NCI-H345 (cell line): Measurements from ENCODE around the gene DAB2.
"Not testable (repeated sequence)": the region's sequence is repeated elsewhere in the genome, so short reads cannot be mapped to it uniquely, and the experiment has no call there.

ENCODE experiments used
- DNase-seq: peaks from one replicate; lab custom pipeline; 2025; lab: John Stamatoyannopoulos, UW

Gene DAB2

DNA sequence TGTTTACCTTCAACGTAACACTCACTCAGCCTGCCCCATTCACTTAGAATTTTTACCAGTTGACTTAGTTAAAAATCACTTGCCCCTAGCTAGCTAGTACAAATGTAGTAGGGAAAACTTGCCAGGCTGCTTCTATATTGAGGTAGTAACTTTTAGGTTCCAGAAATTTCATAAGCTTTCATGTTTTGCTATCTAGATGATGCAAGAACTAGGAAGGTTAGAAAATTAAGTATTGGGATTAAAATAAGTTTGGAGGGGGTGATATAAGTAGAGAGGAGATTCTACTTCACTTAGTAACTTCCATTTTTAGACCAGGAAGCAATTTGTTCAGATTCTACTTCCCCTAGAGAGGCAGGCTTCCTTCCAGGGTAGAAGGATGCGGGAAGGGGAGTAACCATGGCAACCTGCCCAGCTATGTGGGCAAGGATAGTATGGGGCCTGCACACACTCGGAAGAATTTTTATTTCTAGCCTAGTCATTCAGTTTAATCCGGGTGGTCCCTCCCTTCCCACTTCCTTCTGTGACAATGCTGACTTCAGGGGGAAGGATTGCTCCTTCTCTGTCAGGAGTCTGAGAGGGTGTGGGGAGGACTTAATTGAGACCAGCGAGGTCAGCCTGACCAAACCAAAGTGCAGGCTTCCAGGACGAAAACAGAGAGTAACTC is 4.2 kb downstream of the DAB2 start:
- no peak for DNase-seq

DNA sequence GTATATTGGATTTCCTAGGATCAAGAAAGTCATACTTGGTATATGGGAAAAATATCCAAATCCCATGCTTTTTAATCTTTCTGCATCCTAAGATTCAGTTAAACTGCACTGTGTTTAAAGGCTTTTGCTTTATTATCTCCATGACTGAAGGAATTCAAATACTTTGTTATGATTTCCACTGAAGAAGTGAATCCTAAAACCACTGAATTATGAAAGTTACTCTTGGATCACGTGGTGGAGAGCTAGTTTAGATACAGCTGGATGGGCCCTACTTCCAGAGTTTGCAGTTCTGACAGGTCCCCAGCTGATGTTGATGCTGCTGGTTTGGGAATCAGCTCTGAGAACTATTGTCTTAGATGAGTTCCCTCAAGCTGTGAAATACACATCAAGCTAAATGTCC is 5.0 kb downstream of the DAB2 start:
- no peak for DNase-seq

DNA sequence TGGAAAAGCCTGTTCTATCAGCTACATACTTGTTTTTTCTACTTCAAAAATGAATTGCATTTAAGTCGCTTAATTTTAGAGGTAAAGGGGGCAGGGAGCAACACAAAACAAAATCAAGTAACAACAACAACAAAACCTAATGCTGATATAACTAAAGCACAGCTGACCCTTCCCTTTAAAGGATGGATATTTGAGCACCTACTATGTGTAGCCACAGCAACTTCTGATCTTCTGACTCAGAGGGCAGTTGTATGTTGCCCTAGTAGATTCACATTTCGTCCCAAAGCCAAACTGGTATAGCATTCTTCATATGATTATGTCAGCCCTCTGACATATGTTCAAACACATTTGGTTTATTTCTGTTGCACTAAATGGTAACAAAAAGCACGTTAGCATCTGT is 6.8 kb downstream of the DAB2 start:
- DNase-seq, result no peak

DNA sequence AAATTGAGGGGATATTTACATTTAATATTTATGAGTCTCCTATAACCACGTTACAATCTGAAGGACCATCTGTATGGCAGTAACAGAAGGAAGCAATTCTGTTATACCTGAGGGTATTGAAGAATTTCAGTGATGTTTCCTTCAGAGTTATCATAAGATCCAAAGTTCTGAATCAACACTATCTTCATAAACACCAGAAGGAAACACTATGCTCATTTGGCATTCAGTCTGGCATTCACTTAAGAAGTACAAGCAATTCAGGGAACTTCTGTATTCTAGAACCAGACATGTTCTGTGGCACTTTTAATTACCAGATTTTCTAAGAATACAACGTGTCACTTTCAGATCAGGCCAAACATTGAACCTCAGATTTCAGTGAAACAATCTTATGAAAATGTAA is 9.6 kb downstream of the DAB2 start:
- DNase-seq, result no peak

DNA sequence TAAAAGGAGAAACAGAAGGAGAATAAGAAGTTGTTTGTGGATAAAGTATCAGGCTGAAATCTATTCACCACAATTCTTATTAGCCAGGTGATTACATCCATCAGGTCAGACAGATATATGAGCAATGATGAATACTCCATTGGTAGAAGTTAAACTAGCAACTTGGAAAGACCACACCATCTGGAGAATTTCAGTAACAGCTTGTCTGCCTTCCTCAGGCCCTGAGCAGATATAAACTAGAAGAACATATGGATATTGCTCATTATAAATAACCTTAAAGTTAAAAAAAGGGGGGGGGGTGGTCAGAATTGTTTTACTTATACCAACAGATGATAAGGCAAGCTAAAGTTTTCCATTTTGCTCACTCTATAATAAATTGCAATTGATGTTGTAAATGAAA is 10.4 kb downstream of the DAB2 start:
- no peak for DNase-seq

DNA sequence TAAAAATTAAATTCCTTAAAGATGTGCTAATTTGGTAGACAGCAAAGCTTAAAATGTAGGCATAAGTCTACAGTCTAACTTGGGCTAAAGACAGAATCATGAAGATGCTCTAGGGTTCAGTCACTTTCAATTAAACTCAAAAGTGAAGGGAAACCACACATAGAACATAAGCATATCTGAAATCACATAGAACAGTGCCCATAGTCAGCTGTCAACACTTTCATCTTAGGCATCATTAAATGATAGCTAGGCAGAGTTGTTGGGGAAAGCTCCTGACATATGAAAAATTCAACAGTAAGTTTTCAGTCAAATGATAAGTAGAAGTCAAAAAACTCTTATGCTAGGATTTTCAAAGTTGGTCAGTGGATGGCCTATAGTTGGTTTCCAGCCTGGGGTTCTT is 11.0 kb downstream of the DAB2 start:
- no peak for DNase-seq

DNA sequence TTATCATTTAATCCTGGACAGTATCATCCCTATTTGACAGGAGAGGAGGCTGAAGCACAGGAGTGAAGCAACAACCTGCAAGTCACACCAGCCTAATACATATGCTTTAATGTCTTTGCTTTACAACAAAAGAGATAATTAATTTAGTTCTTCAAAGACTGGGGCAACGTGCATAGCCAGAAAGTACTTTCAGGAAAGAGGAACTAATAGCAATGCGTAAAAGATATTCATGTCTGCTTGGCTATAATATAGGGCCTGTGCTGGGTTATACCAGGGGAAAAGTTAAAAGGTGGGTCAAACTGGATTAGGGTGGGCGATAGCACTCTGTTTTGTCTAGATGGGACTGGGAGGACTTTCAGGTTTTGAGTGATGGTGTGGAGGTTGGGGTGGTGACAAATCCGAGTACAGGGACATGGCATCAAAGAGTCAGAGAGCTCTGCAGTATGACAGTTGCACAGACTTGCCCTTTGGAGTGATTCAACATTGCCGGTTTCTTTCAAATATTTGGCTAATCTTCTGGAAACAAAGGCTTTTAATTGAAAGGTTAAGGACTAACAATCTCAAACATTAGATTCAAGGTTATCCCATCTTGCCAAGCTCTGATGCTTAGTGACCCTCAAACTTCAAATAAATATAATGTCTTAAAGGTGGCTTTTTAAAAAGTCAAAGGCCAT is 11.9 kb downstream of the DAB2 start:
- no peak for DNase-seq

DNA sequence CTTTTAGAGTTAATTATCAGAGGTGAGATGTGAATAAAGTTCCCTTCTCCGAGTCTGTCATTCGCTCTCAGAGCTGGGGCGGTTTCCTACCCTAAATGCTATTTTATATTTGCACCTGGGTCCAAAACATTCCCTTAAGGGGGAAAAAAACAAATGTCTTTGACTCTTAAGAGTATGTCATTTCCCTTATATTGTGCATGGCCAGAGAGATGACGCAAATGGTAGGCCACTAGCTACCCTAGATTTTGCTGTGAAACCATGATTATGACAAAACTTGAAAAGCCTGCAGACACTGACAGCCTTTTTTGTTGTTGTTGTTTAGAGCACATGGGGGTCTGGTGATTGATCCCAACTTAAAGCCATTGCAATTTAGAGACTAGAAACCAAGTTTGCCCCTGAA is 12.8 kb downstream of the DAB2 start:
- no peak for DNase-seq

DNA sequence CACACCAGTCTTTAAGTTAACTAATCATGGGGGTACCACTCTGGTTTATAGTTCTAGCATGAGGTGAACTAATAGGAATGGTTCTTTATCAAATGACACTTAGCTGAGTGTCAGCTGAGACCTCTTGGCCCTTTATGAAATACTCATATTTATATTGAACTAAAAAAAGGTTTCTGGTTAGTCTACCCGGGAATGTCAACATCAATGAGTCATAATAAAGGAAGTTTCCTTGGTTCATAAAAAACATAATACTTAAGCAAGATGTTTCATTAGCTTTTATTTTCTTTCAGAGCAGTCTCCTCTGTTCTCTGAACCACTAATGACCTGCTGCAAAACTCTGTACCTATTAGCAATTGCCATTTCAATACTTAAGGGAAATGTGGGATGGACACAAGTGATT is 13.7 kb downstream of the DAB2 start:
- no peak for DNase-seq

DNA sequence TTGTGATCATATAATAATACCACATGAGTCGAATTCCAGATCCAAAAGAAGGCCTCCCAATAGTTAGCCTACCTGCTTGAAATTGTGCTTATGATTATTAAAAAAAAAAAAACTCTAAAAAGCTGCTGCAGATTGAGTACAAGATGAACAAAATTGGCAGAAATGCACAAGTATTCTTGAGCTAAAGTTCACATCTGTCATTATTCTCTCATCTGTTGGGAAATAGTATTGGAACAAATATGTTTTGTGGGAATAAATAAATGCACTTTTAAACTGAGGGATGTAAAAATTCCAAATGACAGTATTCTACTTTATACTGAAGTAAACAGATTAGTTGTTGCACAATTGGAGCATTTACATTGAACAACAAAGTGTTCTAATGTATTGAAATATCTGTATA is 15.7 kb downstream of the DAB2 start:
- DNase-seq, result no peak

DNA sequence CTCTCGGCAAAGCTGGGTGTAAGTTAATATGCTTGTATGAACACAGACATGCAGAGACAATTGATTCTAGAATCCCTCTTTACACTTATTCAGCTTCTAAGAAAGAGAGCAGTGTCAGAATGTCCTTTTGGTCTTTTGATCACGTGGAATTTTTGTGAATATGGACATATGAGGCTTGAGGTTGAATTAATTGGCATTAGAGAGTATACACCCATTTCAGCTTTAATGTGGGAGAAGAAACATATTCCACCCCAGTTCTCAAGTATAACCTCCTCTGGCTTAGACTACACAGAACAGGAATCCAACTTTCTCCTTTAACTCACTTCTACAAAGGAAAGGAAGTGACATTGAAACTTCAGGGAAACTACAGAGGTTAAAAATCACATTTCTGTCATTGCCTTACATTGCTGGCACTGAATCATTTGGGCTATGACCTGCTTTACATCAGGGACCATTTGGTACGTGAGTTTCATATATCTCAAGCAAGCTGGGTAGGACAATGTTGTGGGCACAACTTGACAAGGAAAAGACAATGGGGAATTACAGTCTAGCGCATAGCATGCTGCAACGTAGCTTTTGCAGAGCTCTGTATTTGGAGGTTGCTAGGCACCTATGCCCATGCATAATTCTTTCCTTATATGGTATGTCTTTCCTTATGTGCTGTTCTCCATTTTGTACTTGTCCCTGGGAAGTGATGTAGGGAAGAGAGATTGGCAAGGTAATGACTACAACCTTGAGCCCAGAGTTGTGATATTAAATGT is 19.5 kb downstream of the DAB2 start:
- DNase-seq, result no peak

DNA sequence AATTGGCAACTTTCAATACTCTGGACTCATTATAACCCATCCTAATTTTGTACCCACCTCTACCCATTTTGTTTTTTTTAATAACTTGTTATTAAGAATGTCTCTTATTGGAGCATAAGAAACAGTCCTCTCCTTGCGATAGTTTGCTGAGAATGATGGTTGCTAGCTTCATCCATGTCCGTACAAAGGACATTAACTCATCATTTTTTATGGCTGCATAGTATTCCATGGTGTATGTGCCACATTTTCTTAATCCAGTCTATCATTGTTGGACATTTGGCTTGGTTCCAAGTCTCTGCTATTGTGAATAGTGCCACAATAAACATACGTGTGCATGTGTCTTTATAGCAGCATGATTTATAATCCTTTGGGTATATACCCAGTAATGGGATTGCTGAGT is 21.0 kb downstream of the DAB2 start:
- not testable (repeated sequence) for DNase-seq

DNA sequence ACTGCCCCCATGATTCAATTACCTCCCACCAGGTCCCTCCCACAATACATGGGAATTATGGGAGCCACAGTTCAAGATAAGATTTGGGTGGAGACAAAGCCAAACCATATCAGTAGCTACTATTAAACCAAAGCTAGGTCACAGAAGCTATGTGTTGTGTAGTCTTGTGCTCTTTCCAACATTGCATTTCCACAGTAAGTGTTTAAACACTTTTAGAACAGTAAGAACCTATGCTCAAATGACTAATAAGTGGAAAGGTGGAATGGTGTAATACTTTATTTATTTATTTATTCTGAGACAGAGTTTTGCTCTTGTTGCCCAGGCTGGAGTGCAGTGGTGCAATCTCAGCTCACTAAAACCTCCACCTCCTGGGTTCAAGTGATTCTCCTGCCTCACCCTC is 22.6 kb downstream of the DAB2 start:
- DNase-seq, result not testable (repeated sequence)

DNA sequence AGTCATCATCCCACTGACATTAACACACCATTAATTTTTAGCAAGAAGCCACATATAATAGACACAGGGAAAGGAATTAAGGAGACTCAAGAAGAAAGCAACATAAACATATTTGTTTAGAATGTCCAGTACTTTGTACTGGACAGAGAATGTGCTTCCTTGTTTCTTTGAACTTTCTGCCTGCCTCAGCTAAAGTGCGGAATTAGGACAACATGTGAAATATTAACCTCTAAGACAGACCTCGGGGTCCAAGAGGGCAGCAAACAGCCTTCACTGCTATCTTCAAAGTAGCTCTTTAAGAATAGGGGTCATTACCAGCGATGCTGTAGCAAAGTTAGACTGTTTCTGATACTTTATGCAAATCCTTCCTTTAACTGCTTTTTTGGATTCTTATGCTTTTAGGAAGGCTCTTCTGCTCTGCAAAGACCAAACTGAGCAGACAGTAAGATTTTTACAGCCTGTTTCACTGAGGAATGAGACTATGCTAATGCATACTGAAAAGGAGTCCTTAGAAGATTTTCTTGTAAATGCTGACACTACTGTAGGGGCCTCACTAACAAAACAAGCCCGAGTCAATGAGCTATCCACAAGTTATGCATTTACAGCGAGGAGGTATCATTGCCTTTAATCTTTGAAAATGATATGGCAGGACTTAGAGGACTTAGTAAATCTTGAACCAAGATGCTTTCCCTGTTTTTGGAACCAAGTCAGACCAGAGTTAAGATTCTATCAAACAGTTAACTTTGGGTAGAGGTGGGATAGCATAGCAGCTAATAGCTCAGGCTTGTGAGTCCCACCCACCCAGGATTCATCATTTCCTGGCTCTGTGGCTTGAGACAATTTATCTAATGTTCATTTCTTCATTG is 23.8 kb downstream of the DAB2 start:
- no peak for DNase-seq

DNA sequence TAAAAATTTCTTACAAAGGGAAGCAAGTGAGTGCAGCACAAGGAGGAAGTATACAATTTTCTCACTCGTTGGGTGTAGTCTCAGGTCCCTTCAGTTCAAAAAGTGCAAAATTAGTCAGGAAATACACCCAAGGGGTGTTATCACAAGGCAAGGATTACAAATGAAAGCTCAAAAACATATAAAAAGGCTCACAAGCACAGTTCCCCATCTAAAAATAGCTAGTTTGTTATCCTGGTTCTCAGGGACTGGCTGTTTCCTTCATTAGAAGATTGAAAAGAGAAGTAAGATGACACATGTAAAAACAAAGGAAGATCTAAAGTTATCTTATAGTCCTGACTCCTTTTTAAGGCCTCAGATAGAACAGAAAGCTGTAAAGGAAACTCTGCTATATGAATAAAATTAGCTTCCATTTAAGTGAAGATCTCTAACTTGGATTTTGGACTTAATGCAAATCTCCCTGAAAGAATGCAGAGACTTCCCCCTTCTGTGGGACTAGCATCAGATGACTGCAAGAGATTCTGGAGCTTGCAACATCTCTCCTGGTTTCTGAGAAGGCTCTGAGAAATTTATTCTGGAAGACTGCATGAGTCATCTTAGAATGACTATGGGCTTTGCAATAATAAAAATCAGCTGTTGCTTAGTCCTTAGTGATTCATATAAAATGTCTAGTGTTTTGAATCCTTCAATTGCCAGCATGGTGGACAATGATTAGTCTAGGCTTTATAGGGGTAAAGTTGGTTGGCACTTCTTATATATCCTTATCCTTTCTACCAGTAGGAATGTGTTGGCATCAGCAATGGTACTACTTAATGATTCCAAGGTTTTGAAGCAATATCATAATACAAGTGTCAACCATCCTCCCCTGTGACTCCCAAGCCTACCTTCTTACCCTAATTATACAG is 25.4 kb downstream of the DAB2 start:
- no peak for DNase-seq

DNA sequence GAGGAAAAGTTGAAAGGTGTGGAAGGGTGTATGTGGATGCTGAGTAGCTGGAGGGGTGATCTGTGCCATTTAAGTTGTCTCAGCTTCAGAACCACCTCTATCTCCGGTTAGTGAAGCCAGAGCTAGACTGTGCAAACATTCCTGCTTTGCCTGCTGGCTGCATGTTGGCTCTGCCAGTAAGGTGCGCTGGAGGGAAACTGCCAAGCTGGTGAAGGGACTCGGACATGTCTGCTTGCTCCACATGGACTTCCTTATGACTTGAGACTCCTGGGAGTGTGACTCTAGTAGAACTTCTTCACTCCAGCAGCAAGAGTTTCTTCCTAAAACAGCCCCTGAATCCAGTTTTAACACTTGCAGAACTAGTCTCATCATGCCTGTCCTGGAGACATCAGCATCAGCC is 27.9 kb downstream of the DAB2 start:
- DNase-seq, result no peak

DNA sequence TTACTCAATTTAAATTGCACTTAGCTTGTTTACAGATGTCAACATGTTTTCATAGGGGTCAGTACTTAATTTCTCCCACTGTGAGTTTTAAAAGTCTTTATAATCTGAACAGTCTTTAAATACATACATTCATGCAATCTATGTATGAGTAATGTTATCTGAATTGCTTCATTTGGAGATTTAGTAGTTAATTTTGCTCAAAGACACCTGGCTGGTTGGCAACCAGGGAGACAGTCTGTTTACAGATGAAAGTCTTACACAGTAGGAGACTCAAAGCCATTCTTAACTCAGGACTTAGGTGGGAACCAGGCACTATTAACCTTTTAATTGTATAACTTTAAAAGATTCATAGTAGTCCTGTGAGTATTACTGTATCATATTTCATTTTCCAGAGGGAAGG is 29.3 kb downstream of the DAB2 start:
- no peak for DNase-seq

DNA sequence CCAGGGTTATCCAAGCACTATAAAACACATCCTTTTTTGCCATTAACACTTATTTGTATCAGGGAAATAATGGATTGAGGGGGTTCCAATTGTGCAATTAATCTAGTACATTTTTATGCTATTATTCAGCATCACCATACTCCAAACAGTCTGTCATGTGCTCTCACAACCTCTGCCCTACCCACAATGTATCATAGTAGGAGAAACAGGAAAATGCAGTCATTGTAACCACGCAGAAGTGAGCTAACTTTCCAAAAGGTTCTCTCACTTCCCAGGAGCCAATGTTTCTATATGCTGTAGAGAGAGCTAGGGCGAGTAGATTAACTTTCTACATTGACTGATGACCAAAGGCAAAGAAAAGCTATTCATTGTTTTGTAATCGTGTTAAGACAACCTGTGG is 29.8 kb downstream of the DAB2 start:
- DNase-seq, result no peak

DNA sequence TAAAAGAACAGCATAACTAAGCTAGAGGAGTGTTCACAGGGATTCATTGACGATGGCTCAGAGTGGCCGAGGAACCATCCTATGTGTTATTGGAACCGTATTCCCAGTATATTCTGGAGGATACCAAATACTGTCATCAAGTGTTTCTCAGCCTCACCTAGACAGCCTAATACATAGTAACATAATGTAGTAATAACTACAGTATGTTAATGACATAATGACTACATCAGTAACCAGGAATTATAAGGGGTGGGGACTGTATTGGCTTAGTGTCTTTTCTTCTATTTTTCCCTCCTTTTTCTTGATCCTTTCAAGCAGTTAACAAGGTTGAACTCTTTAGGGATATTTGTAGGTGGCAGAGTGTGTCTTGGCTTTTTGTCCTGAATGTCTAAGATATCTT is 33.8 kb downstream of the DAB2 start:
- no peak for DNase-seq

DNA sequence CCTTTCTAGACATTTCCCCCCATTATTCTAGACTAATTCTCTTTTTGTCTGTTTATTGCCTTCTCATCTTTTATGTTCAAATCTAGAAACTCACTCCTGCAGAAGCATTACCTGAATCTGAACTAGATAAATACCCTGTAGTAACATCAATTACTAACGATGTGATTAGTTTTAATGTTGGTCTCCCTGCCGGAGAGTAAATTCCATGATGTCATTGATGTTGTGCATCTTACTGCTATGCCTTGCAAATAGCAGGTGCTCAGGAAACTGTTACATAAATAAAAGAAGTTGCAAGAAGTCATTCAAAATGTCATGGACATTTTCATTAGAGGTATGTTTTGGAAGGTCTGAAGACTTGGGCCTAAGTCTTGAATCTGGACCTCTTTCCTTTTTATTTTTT is 37.5 kb downstream of the DAB2 start:
- no peak for DNase-seq

DNA sequence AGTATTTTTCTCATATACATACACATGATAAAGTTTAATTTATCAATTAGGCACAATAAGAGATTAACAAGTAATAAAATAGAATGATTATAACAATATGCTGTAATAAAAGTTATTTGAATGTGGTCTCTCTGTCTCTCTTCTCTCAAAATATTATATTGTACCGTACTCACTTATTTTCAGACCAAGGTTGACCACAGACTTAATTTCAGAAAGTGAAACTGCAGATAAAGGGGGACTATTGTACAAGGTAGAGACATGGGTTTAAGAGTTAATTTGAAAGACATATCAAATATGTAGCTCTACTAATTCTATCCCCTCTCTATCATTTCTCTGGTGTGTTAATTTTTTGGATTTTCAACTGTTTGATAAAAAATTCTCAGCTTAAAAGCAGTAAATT is 40.5 kb downstream of the DAB2 start:
- no peak for DNase-seq
